Measurements from ENCODE around the gene PEAK1. TPM values are rescaled to one million over a fixed set of nuclear protein-coding genes. Genes with fewer than 3 reads are reported as not detected.
"Not testable (repeated sequence)": the region's sequence is repeated elsewhere in the genome, so short reads cannot be mapped to it uniquely, and the experiment has no call there.

Gene PEAK1
- total RNA-seq, 1 donor from 2014 or later, result 28.5 TPM

DNA sequence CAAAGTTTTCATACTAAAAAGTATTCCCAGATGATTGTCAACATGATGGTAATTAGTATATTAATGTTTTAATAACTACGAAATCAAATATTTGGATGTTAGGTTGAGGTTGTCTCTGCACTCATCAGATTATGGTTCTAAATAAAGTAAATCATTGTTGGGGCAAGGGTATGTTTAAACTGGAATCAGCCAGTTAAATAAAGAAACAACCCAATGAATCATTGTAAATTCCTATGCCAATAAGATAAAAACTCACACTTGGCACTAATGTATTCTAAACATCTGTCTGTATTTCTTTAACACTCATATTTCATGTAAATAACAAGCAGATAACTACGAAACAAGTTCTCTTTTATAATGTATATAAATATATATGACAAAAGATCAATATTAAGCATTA, 92.7 kb downstream of the PEAK1 start:
- intact Hi-C loops (cut with micrococcal nuclease), result no loop called here

DNA sequence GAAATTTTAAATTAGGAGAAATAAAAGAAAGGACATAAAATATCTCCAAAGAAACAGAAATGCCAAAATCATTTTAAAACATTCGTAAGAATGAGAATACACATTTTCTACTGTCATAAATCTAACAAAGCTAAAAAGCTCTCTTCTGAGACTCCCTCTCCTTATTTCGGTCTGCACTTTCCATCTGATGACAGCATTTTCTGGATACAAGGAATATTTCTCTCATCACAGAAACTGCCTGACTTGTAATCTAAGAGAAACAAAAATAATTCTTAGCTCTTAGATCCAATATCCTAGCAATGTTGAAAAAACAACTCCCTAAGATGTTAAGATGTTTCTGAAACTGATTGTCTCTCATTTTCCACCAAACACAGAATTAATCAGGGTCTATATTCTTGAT, 93.5 kb downstream of the PEAK1 start:
- intact Hi-C loops (cut with micrococcal nuclease), result no loop called here

GRCh38 chr15:77312523-77312922, 107.4 kb downstream of the PEAK1 start:
- intact Hi-C loops (cut with micrococcal nuclease), result no loop called here

DNA sequence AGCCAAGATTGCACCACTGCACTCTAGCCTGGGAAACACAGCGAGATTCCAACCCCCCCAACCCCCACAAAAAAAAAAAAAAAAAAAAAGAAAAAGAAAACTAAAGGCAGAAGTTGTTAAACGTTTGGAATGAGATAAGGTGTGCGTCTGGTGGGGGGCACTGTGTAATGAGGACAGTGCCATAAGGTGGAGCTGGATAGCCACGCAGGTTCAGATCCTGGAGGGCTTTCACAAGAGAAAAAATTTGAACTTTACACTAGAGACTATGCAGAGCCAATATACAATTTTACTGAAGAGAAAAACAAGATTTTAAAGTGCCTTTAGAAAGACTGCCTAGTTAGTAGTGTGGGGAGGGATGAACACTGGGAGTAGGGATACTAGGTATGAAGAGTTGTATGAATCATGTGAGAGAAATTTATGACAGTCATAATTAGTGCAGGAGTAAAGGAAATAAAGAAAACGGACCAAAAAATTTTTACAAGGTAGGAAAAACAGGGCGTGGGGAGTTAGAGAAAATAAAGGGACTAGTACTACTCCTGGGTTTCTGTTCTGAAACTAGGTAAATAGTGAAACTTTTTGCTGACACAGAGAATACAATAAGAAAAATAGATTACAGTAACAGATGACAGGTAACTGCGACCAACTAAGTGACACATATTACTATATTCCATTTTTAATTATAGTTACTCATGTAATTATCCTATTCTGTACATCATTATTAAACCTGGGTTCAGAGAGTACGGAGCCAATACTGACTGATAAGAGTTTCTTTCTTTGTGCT, 108.1 kb downstream of the PEAK1 start:
- intact Hi-C loops (cut with micrococcal nuclease), result no loop called here

- intact Hi-C loops (cut with micrococcal nuclease), result no loop called here
Measured at GRCh38 chr15:77311020-77311419, 108.9 kb downstream of the PEAK1 start.

DNA sequence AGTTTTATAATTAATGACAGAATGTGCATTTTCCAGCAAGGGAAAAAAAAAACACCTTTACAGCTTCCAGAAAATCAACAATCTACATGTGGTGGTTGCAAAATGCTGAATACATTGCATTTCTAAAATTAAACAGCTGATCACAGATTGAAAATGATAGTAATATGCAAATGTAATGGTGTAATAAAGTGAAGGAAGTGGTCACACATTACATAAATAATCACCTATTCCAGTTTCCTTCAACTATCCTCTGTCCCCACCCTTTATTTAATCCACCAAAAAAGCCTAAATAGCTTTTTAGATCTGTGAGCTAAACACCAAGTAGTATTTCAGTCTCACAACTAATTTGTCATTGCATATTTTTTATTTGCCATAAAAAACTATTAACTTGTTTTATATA, 110.5 kb downstream of the PEAK1 start:
- intact Hi-C loops (cut with micrococcal nuclease), result no loop called here

GRCh38 chr15:77305953-77306352, 114.0 kb downstream of the PEAK1 start:
- intact Hi-C loops (cut with micrococcal nuclease), result no loop called here

DNA sequence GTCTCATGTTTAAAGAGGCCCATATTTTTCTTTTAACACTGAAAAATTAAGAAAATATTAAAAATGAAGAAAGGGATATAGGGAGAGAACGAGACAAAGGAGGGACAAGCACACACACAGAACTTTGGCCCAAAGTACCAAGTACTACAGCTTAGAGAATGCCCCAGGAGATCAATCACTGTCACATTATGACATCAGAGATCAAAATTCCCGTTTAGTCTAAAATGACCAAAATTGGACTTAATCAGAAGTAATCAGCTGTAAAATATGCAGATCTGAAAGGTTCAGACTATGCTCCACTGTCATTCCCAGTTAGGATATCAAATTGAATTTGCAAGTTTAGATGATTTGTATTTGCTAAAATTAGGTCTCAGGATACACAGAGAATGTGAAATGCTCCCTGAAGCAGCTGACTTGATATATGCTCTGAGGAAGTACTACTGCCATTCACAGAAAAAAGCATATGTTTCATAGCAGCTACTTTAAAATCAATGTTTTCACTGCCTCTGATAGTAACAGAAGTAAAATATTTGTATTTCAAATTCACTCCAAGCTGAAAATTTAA, 123.0 kb downstream of the PEAK1 start:
- intact Hi-C loops (cut with micrococcal nuclease), result no loop called here

- intact Hi-C loops (cut with micrococcal nuclease), result no loop called here
Measured at GRCh38 chr15:77295446-77295845, 124.5 kb downstream of the PEAK1 start.

DNA sequence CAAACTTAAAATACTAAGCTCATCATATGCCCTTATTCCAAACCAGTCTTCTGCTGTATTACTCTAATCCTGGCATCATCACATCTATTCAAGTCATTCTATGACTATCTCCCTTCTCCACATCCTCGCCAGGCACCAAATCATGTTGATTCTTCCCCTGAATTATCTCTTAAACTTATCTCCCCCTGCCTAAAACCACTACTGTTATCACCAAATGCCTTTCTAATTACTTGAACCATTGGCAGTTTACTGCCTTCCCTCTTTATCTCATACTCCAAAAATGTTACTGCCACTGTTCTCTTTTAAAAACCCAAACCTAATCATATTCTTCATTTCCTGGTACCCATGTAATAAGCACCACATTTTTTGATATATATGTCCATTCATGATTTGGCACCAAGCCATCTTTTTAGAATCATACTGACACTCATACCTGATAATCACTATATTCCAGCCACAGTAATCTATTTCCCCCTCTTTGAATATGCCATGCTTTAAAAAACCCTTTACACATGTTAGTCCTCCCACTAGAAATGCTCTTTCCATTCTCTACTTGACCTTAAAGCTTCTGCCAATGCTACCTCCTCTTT, 126.8 kb downstream of the PEAK1 start:
- intact Hi-C loops (cut with micrococcal nuclease), result no loop called here

DNA sequence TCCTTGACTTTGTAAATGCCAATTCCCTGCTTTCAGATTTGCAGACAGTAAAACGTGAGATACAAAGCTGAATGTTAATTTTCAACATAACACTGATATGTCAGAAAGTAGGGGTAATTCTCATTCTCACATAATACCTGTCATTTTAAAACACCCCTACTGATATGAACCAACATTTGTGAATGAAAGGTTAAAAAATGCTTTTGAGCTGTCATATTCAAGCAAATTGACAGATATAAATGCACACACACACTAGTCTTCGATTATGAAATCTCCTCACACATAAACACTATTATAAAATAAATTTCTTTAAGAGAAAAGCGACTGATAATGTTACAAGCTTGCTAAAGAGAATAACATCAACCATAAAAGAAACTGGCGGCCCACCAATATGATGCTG, 128.8 kb downstream of the PEAK1 start:
- intact Hi-C loops (cut with micrococcal nuclease), result no loop called here

DNA sequence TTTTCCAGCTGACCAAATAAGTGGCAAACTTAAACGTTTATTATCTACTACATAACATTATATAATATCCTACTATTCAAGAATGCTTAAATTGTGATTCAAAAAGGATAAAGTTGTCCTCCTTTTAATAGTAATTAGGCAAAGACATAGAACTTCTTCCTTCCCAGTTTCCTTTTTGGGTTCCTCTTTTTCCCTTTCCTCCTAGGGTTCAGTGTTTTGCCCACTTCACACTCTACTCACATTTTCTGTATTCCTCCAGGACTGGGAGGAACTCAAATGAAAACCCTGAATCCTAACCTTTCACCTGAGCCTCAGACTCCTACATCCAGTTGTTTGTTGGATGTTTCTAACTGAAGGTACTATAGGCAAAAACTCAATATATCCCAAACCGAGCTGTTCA, 132.5 kb downstream of the PEAK1 start:
- intact Hi-C loops (cut with micrococcal nuclease), result no loop called here

- intact Hi-C loops (cut with micrococcal nuclease), result no loop called here
Measured at GRCh38 chr15:77285057-77285997, 134.6 kb downstream of the PEAK1 start.

- intact Hi-C loops (cut with micrococcal nuclease), result no loop called here
Measured at GRCh38 chr15:77282333-77282732, 137.6 kb downstream of the PEAK1 start.

DNA sequence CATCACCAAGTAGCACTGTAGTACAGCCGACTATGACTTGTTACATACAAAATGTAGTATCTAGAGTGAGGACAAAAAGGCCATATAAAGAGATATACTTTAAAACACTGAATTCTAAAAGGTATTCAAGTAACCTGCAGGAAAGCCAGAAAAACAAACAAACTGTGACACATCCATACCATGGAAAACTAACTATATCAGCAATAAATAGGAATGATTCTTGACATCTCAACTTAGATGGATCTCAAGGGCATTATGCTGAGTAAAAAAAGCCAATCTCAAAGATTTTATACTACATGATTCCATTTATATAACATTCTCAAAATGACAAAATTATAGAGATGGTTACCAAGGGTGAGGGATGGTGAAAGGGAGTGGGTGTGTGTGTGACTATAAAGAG, 143.0 kb downstream of the PEAK1 start:
- intact Hi-C loops (cut with micrococcal nuclease), result no loop called here

- intact Hi-C loops (cut with micrococcal nuclease), result no loop called here
Measured at GRCh38 chr15:77276096-77276495, 143.8 kb downstream of the PEAK1 start.

DNA sequence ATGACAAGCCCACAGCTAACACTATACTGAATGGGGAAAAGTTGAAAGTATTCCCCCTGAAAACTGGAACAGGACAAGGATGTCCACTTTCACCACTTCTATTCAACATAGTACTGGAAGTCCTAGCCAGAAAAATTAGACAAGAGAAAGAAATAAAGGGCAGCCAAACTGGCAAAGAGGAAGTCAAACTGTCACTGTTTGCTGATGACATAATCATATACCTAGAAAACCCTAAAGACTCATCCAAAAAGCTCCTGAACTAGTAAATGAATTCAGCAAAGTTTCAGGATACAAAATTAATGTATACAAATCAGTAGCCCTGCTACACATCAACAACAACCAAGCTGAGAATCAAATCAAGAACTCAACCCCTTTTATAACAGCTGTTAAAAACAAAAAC, 146.8 kb downstream of the PEAK1 start:
- intact Hi-C loops (cut with micrococcal nuclease), result not testable (repeated sequence)

DNA sequence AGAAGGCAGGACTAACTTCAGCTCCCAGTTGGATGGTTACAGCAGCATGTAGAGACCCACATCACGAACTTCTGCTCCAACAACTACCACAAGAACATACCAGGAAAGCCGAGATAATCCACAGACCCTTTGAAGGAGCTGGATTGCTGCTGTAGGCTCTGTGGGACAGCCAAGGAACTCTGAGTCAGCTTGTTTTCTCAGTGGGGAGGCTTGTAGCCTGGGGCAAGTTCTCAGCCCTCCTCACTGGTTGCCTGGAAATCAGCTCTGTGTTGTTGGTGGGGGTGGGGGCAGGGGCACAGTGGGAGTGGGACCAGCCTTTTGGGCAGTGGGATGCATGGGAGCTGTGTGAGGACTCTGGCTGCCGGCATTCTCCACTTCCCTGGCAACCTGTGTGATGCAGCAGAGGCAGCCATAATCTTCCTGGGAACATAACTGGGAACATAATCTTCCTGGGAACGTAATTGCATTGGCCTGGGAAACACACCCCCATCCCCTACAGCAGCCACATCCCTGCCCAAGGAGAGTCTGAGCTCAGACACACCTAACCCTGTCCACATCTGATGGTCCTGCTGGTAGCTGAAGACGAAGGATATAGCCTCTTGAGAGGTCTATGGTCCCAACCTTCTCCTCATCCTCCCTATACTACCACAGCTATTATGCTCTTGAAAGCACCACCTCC, 153.1 kb downstream of the PEAK1 start:
- intact Hi-C loops (cut with micrococcal nuclease), result no loop called here

GRCh38 chr15:77255385-77255784, 164.5 kb downstream of the PEAK1 start:
- intact Hi-C loops (cut with micrococcal nuclease), result no loop called here

DNA sequence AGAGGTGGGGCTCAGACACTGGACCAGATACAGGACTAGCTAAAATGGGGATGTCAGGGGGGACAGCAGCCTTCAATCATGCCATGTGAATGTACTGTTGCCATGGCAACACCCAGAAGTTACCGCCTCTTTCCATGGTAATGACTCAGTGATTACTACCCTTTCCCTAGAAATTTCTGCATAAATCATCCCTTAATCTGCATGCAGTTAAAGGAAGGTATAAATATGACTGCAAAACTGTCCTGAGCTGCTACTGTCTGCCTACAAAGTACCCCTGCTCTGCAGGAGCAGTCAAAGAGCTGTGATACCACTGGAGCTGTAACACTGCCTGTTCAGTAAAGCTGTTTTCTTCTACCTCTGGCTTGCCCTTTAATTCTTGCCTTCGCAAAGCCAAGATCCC, 168.2 kb downstream of the PEAK1 start:
- intact Hi-C loops (cut with micrococcal nuclease), result no loop called here

DNA sequence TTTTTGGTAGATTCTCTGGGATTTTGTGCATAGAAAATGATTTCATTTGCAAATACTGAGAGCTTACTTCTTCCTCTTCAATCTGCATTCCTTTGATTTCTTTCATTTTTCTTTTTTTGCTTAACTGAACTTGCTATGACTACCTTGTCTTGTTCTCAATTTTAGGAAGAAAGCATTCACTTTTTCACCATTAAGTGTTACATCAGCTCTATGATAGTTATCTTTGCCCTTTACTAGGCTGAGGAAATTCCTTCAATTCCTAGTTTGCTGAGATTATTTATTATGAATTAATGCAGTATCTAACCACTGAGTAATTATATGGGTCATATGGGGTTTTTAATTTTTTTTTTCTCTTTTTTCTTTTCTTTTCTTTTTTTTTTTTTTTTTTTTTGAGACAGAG, 172.8 kb downstream of the PEAK1 start:
- intact Hi-C loops (cut with micrococcal nuclease), result no loop called here
